GM18498 (cell line): ENCODE measurements around the gene ZNF282.
A peak's percentile ranks its signal among the peaks of the same experiment; 100 is the strongest.
"Not testable (repeated sequence)": the region's sequence is repeated elsewhere in the genome, so short reads cannot be mapped to it uniquely, and the experiment has no call there.

Experiments
- ATAC-seq: cut with Tn5 transposase; IDR thresholded peaks from one replicate; pipeline ENCODE4 v1.9.1; 2021; ENCODE audit warnings: mild to moderate bottlenecking, moderate library complexity; ENCODE audit not compliant: unreplicated experiment

Gene ZNF282

DNA sequence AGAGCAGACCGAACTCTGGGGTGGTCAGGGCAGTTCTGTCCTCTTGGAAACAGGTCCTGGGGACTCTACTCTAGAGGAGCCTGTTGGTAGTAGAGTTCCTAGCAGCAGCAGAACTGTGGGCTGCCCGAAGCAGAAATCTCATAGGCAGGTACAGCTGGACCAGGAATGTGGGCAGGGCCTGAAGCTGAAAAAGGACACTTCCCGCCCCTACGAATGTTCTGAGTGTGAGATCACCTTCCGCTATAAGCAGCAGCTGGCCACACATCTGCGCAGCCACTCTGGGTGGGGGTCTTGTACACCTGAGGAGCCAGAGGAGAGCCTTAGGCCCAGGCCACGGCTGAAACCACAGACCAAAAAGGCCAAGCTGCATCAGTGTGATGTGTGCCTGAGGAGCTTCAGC lies 58.3 kb downstream of the ZNF282 start:
- ATAC-seq = no peak

- ATAC-seq = no peak
Observed at GRCh38 chr7:149254181-149254858, 59.0 kb downstream of the ZNF282 start.

DNA sequence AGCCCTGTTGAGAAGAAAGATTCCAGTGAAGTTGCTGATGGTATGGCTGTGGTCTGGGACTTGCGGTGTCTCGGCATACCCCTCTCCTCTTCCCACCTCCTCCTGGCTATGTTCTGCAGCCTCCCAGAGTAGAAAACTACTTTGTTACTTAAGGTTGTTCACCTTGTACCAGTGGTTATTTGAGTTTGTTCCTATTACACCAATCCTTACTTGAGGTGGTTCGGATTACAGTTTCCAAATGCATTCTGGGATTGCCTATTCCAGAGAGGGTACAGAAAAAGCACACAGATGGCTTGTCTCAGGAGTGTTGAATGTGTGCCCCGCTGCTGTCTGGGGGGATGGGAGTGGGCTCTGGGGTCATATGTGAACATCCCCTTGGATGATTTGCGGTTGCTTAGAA lies 59.8 kb downstream of the ZNF282 start:
- no peak for ATAC-seq

DNA sequence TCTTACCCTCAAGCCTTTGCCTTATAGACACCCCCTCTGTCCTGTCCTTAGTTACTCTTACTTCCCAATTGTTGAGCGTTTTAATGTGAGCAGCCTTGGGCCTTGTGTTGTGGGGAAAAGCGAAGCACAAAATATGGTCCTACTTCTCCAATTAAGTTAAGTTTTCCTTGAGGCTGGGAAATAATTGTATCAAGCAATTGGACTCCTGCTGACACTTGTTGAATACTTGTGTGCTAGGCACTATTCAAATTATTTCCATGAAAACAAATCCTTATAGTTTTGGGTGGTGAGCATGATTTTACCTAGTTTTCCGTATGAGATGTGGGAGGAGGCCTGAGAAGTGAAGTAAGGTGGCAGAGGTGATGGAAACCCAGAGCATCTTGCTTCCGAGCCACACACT lies 61.2 kb downstream of the ZNF282 start:
- ATAC-seq = no peak

DNA sequence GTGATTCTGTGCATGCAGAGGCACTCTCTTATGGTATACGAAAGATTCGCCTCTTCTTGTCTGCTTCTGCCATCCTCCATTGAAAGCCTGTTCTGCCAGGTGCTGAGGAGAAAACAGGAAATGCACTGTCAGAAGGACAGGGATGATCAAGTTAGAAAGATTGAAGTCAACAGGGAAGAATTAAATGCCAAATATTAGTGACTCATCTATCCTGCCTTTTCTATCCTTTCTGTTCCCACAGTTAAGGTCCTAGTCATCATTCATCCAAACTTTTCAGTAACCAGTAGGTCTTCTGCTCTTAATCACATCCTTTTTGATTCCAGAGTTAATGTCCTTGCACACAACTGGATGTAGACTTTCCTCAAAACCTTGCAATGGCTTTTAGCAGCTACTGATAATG lies 61.8 kb downstream of the ZNF282 start:
- no peak for ATAC-seq

GRCh38 chr7:149261316-149261828 lies 66.0 kb downstream of the ZNF282 start:
- ATAC-seq = peak; percentile 11

- peak; percentile 91 for ATAC-seq
Observed at GRCh38 chr7:149261829-149262617, 66.7 kb downstream of the ZNF282 start, which contains the start of gene ZNF783. Gene ZNF783 (plus strand): TSS chr7:149262196. CDS start chr7:149262334, 138 bp downstream.

DNA sequence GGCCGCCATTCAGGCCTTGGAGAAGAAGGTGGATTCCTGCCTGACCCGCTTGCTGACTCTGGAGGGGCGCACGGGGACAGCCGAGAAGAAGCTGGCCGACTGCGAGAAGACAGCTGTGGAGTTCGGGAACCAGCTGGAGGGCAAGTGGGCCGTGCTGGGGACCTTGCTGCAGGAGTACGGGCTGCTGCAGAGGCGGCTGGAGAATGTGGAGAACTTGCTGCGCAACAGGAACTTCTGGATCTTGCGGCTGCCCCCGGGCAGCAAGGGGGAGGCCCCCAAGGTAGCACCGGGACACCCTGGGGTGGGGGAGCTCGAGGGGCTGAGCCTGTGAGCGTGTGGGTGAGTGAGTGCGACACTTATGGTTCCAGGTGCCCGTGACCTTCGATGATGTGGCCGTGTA lies 71.1 kb downstream of the ZNF282 start:
- no peak for ATAC-seq

DNA sequence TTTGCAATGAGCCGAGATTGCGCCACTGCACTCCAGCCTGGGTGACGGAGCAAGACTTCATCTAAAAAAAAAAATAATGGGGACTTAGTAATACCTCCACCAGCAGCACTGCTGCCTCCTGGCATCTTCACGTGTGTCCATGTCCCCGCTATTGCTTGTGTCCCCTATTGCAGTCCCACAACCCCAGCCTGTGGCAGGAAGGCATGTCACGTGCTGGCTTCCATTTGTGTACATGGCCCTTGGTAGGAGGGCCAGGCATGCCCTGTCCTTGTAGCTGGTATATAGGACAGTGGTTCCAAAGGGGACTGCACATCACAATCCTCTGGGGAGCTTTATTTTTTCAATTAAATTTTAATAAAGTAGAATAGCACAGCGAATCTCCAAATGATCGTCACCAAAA lies 72.4 kb downstream of the ZNF282 start:
- no peak for ATAC-seq

- ATAC-seq = not testable (repeated sequence)
Observed at GRCh38 chr7:149274424-149274823, 79.1 kb downstream of the ZNF282 start.
